HK-2 (cell line): ENCODE measurements around the gene CTXND1.

Experiments used
- DNase-seq: peaks from one replicate; pipeline ENCODE4 v3.0.0-alpha.2; 2018; ENCODE audit not compliant: unreplicated experiment

Gene CTXND1

DNA sequence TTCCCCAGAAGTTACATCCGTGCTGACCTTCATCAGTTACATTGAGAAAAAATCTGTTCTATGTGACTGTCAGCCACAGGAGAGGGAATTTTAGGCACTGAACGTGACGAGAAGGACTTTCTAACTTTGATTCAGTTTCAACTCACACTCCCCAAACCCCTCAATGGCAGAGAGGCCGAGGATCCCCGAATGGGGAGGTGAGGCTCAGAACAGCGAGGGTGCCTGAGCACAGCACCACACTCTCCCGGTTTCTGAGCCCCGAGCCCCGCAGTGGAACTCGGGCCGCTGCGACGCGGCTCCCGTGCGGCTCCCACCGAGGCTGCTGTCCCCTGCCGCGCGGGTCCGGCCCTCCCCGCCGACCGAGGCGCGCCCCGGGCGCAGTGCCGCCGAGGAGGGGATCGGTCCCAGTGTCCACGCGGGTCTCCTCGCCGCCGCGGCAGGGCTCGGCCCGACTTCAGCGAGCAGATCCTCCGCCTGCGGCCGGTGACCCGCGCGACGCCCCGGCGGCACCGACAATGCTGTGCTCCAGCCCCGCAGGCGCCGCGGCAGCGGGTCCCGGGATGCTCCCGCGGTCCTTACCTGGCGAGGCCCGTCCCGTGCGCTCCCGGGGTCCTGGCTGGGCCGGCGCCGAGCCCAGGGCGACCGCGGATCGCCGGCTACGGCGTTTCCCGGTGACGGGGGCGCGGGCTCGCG is 439 bp downstream of the CTXND1 start:
- DNase-seq, result no peak

DNA sequence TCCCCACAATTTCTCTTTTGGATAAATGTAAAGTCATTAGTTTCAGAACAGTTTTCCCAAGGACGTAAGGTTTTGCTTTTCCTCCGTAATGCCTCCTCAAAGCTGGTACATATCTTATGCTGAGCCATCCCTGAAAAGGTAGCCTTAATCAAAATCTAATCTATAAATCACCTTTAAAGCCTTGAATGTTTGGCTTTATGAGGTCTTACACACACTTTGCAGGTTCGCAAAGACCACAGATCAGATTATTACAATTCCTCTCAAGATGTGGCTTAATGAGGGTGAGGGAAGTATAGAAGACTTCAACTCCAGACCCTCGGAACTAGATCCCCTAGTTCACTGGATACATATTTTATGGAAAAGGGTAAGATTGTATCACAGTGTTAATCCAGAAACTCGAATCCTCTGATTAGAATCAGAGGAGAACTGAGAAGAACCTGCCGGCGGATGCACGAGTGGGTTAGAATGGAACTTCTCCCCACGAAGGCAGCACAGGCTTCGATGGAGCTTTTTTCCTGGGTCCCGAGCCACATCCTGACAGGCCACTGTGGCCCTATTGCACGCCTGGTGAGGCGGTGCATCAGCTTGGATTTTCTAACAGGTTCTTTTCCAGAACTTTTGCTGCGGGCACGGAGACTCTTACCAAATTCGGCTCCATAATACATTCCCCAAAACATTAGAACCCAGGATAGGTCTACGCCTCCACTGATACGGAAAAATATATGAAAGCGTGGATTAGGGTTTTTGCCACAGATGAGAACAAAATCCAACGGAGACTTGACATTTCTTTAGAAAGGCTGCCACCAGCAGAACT is 1.2 kb downstream of the CTXND1 start:
- no peak for DNase-seq

DNA sequence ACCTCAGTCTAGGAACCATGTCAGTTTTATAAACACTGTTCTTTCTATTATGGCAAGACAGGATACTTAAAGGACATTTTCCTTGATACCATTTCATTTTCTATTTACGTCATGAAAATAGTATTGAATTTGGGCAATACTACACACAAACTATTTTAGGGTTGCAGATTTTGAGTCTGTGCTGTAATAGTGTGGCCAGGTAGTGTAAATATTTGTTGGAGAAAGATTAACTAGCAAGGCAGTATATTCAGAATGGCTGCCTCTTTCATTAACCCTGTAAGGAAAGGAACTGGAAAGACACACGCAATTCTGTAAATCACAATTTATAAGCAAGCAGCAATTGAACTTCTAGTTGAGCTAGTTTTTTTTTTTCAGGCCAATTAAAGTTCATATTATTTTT is 2.0 kb downstream of the CTXND1 start:
- DNase-seq, result no peak

DNA sequence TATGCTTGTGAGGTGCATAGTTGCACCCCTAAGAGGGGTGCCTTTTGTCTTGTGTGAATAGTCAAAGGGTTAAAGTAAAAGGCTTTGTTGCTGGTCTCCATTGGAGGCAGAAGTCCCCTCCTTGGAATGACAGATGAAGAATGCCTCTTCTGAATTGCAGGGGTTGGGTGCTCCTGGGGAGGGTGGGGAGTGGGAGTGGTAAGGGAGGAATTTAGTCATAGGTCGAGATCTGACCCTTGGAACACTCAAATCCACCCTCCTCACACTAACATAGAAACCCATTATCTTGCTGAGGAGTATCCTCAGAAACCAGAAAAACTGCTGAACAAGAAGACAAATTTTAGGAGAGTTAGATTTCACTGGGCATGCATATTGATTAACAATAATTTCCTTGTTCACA is 4.7 kb downstream of the CTXND1 start:
- no peak for DNase-seq

DNA sequence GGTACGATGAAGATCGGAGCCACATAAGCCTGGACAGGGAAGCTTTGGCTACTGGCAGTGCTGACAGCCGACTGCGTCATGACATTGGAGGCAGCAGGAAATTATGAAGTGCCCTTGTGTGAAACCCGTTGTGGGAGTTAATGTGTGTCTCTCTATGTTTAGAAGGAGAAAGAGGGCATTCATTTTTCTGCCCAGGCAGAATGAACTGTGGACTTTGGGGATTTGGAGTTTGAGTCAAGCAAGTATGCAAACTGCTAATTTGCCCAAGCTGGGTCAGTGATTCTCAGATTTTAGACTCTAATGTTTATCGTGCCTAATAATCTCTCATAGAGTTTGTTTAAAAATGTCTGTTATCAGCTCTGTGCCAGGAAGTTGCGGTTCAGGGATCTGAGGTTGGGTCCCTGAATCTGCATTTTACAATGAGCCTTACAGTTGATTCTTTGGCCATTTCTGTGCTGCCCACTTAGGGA is 5.6 kb downstream of the CTXND1 start:
- no peak for DNase-seq

DNA sequence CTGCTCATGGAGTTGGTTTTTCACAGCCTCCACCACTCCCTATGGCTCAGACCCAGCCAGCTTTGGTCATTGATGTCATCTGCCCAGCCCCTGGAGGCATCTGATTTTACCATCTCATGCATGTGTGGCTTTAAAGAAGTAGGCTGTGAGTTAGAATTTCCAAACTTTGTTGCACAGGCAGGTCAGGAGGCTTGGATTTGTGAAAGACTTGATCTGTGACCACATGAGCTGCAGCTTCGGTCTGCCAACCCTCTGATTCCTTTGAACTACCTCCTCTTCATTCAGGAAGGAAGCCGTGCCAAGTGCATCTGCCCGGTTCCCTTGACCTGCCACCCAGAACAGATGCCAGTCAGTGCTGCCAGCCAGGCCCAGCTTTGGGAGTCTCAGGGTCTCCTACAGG is 9.2 kb downstream of the CTXND1 start:
- no peak for DNase-seq

DNA sequence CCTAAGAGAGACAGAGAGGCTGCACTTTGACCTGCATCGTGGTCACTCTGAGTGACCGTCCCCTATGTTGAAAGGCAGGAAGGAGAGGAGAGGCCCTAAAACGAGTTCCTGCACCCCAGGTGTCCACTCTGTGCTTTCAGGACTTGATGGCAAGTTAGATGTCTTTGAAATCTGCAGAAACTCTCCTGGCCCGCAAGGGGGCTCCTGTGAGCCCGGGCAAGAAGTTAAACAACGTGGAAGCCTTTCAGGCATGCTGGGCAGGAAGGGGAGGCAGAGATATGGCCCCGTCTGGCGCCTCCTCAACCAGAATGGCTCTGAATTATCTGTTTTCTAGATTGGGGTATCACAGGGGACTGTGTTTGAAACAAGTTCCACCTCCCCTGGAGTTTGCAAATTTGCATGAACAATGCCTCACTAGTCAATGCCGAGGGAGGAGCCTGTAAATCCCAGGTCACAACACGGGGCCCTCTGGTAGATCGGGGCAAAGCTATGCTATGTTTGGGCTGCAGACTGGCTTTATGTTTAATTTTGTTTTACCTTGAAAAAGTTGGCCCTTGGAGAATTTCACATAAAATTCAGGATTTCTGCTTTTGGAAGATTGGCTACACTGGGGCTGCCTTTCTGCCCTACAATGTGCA is 9.8 kb downstream of the CTXND1 start:
- peak; percentile 34 for DNase-seq

DNA sequence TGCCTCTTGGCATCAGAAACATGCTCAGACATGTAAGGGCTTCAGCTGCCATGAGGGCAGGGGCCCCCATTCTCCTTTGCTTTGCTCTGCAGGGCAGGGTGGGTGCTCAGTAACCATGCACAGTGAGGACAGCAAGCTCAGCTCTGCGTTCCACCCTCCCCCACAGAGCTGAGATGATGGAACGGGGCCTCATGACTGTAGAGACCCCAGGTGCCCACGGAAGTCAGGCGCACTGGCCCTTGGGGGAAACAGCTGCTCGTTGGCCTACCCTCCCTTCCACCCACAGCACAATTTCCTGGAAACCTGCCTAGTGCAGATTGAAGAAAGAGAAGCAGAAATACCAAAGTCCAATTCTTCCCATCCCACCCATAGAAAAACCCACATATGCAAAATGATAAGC is 10.5 kb downstream of the CTXND1 start:
- DNase-seq, result no peak

DNA sequence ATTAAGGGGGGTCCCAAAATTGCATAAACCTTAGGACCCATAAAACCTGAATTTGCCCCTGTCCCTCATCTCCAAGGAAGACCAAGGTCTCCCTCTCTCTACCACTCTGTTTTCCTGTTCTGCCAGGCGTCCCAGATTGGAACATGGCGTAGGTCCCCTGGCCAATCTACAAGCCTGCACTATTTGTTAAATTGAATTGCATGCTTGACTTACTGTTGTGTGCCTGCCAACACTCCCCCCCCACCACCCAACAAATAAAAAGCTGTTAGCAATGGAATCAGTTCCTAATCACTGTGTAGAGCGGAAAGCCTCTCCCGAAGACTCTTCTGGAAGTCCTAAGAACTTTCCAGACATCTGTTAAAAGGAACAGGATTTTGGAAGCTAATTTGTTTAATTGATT is 11.7 kb downstream of the CTXND1 start:
- no peak for DNase-seq

DNA sequence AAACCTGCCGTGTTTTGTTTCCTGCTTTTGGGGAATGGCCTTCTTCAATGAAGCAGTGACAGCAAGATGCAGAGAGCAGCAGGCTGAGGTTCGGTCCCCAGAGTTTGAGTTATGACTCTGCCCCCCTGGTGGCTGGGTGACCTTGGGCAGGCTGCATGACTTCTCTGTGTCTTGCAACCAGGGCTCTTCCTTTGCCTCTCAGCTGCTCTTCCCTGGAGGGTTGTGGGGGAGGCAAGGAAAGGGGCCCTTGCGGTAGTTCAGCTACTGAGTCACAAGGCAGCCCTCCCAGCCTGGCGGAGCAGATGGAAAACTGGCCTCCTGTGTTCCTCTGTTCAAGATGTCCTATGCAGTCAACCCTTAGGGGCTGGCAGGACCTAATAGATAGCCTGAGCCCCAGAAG is 17.1 kb downstream of the CTXND1 start:
- DNase-seq, result peak; percentile 16

DNA sequence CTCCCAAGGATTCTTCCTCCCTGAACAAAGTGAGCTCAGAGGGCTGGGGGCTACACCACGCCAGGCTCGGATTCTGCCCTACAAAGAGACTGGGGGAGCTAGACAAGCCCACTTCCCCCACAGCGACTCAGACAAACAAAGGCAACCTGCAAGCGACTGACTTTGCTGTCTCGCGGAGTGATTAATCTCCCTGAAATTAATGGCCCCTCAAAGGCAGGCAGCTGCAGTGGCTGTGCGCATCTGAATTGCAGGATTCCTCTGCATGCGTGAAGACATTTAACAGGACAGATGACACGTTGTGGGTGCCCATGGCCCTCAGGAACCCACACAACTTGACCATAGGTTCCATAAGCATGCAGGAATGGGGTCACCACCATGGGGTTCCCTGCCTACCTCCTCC is 18.4 kb downstream of the CTXND1 start:
- DNase-seq, result no peak

DNA sequence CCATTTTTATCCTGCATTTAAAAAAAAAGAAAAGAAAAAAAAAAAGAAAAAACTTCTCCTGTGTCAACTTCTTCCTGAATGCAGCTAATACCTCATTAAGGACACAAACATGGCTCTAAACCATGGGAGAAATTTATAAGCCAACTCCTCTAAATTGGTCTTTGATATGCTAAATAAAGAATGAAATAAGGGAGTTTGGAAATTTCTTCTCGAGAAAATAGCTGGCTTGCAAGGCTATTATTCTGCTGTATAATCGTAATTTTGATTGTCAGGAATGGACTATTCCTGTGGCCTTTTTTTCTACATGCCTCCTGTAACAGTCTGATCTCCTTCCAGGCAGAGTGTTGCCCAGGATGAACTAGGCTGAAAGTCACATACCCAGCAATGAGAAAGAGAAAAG is 20.6 kb downstream of the CTXND1 start:
- no peak for DNase-seq

DNA sequence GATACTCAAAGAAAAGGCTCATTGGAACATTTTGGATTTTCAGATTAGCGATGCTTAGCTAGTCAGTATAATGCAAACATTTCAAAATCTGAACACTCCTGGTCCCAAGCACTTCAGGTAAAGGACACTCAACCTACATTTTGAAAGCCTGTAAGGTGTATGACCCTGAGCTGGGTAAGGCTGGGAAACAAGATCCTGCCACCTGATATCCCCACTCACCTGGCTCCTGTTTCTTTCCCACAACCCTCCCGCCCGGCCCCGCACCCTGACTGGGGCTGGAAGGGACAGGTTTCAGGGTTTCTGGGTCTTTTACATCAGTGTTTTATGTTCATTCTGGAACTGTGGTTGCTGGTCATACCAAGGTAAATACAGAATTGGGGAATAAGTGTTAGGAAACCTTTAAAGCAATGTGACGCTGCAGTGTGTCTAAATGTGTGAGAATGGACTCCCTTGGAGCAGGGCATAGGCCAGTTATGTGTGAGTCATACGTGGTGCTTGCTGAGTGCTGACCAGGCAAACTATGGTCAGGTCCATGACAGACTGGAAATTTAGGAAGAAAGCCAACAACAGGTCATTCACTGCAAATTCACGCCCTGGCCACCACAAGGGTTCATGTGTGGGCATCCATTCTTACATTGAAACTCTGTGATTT is 22.9 kb downstream of the CTXND1 start:
- DNase-seq, result no peak

DNA sequence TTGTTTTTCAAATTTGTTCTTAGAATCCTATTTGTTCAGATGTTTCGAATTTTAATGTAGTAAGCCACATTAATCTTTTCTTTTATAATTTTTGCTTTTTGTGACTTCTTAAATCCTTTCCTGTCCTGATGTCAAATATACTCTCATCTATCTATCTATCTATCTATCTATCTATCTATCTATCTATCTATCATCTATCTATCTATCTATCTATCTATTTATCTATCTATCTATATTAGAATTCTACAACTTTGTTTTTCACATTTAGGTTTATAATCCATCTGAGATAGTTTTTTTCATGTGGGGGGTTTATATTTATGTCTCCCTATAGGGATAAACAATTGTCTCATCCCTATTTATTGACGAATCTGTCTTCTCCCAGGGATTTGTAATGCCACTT is 32.1 kb downstream of the CTXND1 start:
- no peak for DNase-seq

DNA sequence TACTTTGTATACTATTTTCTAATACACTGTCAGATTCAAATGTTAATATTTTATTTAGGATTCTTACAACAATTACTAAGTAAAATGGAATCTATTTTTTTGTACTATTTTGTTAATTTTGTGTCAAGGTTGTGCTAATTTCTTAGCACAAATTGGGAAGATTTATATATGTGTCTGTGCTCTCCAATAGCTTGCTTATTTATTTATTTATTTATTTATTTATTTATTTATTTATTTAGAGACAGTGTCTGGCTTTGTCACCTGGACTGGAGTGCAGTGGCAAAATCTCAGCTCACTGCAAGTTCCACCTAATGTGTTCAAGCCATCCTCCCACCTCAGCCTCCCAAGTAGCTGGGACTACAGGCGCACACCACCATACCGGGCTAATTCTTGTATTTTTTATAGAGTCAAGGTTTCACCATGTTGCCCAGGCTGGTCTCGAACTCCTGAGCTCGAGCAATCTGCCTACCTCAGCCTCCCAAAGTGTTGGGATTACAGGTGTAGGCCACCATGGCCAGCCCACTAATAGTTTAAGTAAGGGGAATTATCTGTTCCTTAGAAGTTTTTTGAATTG is 34.6 kb downstream of the CTXND1 start:
- no peak for DNase-seq

DNA sequence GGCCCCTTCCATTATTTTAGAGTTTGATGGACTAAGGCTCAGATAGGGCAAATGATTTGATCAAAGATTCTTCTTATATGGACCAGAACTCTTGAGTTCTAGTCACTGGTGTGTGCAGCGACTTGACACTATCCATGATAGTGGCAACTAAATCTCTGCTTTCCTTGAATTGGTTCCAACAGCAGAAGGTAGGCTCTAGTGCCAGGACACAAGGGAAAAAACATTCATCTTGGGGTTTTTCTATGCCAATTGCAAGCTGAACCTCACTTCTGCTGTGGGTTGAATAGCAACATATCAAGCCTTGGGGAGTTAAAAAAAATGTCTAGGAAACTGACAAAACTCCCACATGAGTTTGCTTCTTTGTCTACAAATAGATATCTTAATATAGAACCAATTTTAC is 35.1 kb downstream of the CTXND1 start:
- no peak for DNase-seq

DNA sequence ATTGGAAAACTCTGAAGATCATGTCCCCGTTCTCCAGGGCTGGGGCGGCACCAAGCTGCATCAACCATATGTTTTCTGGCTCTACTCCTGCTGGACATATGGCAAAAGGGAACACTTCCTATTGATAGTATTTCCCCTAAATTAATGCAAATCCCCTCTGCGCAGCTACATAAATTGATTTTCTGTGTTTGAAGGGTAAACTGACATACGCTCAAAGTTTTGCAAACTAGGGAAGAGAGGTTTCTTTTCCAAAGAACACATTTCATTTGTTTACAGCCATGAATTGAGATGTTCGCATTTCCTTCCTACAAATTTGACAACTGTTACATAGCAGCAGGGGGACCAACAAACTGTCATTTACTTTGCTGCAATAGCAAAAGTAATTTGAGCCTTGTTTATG is 35.9 kb downstream of the CTXND1 start:
- DNase-seq, result no peak

DNA sequence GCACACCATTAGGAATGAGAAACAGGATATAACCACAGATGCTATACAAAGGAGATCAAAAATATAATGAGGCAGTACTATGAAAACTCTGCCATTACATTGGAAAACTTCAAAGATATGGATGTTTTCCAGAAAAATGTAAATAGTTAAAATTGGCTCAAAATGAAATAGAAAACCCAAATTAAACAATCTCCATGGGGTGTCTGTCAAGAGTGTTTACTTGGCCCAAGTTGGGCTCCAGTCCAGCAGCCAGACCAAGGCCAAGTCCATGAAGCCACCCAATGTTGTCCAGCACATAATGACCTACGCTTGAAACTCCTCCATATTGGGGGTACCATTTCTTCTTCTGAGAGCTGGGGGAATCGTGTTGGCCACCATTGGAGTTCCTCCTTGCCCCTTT is 37.1 kb downstream of the CTXND1 start:
- no peak for DNase-seq

DNA sequence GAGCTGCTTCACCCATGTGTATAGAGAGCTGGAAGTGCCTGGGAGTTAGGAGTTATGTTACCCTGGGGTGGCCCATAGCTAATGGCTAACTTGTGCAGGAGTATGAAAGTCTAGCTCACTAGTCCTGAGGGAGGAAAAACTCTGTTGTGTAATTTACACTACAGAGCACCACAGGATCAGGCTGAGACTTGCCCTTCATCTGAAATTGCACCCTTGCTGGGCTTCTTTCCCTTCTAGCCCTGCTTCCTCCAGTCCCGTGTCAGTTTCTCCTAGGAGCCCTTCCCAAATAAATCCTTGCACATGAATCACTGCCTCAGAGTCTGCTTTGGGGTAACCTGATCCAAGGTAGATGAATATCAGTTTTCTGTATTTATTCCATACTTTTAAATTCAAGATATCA is 40.0 kb downstream of the CTXND1 start:
- DNase-seq, result no peak

DNA sequence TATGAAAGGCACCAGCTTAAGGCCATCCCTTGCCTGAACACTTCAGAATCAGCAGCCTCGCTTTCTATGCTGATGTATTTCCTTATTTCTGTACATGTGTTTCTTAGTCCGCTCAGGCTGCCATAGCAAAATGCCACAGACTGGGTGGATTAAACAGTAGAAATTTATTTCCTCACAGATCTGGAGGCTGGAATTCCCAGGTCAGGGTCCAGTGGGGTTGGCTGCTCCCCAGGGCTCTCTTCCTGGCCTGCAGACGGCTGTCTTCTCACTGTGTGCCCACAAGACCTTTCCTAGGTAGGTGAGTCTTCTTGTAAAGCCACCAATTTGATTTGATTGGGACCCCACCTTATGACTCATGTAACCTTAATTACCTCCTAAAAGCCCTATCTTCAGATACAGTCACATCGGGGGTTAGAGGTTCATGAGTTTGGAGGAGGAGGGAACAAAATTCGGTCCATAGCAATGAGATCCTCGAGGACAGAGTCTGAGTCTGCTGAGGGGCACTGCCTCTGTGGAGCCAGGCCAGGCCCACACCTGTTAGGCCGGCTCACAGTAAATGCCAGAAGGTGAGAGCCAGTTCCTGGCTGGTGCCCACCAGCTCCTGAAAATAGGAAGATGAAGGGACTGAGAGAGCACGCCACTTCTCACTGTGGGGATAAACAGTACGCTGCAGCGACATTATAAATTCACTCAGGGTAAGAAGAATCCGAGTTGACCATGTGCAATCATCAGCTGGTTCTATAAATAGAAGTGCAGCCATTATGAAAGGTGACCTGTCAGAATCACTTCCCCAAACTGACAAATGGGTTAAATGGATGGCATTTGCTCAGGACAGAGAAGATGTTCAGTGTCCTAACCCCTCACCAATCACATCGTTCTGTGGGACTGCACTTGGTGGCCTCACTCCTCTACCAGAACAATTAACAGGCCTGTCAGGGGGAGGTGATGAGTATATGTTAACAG is 41.1 kb downstream of the CTXND1 start:
- DNase-seq, result no peak
